K562 (cell line): Measurements from ENCODE around the gene CNPY4. TPM values are rescaled to one million over a fixed set of nuclear protein-coding genes. Genes with fewer than 3 reads are reported as not detected.

Experiments used
- DMBX1 ChIP-seq: fragments of 250-450 bp; sonication (Bioruptor Pico); IDR thresholded peaks from 2 replicates; pipeline ENCODE4 v1.8.0; 2022; ENCODE audit warnings: inconsistent platforms, mild to moderate bottlenecking, moderate library complexity, borderline replicate concordance
- FOXJ2 ChIP-seq: fragments of 200-800 bp; sonication (Bioruptor generic); IDR thresholded peaks from 2 replicates; pipeline ENCODE4 v1.6.1; 2016; ENCODE audit warnings: missing genetic modification characterization, missing compliant biosample characterization
- GTF2A2 ChIP-seq: IDR thresholded peaks from 2 replicates; pipeline ENCODE4 v1.6.1; 2016; ENCODE audit warnings: mild to moderate bottlenecking, missing genetic modification characterization, missing compliant biosample characterization
- HEY1 ChIP-seq: fragments of 250-450 bp; sonication (Bioruptor Pico); IDR thresholded peaks from 2 replicates; pipeline ENCODE4 v1.5.0; 2020; ENCODE audit warnings: mild to moderate bottlenecking, moderate library complexity, borderline replicate concordance
- HMG20A ChIP-seq: fragments of 450-650 bp; formaldehyde crosslinking; conservative IDR thresholded peaks from 2 replicates; pipeline ENCODE4 v1.4.0; 2020; ENCODE audit warnings: mild to moderate bottlenecking, mixed read lengths
- JUN ChIP-seq, 2 experiments: sonication (generic) in 1 of 2; formaldehyde crosslinking in 1 of 2; IDR thresholded peaks; 2 replicates each; pipeline versions ENCODE4 v1.6.1 to v1.8.0; 2012 to 2022; ENCODE audit warnings: borderline replicate concordance in 2 of 2, mild to moderate bottlenecking in 2 of 2, improper control_type of control experiment in 1 of 2, low read depth in 1 of 2, low read length in 1 of 2, missing genetic modification reagents in 1 of 2
- KDM5B ChIP-seq: fragments of 200-600 bp; sonication (generic); IDR thresholded peaks from 2 replicates; pipeline ENCODE4 v1.6.1; 2012; ENCODE audit warnings: low read depth, mild to moderate bottlenecking, moderate library complexity, low read length, control low read depth, inconsistent platforms; ENCODE audit not compliant: insufficient replicate concordance
- MCM3 ChIP-seq: fragments of 450-650 bp; IDR thresholded peaks from 2 replicates; pipeline ENCODE4 v1.6.1; 2016
- MTA2 ChIP-seq: fragments of 450-650 bp; IDR thresholded peaks from 2 replicates; pipeline ENCODE4 v1.6.1; 2016; ENCODE audit warnings: low read depth
- POLR2AphosphoS2 ChIP-seq: IDR thresholded peaks from 2 replicates; pipeline ENCODE4 v1.6.1; 2012; ENCODE audit warnings: low read length, improper control_type of control experiment
- PTTG1 ChIP-seq: fragments of 450-650 bp; IDR thresholded peaks from 2 replicates; pipeline ENCODE4 v1.6.1; 2016; ENCODE audit warnings: low read depth, mild to moderate bottlenecking, missing genetic modification characterization, missing compliant biosample characterization
- RAD51 ChIP-seq: fragments of 450-650 bp; IDR thresholded peaks from 2 replicates; pipeline ENCODE4 v1.7.1; 2016; ENCODE audit warnings: low read depth, mild to moderate bottlenecking, borderline replicate concordance
- TAF9B ChIP-seq: fragments of 450-650 bp; IDR thresholded peaks from 2 replicates; pipeline ENCODE4 v1.6.1; 2018; ENCODE audit warnings: mild to moderate bottlenecking; ENCODE audit not compliant: partially characterized antibody
- ZBTB8A ChIP-seq: fragments of 450-650 bp; IDR thresholded peaks from 2 replicates; pipeline ENCODE4 v1.6.1; 2018; ENCODE audit warnings: mild to moderate bottlenecking, moderate library complexity; ENCODE audit not compliant: partially characterized antibody
- ZNF165 ChIP-seq: fragments of 250-450 bp; sonication (Bioruptor Pico); IDR thresholded peaks from 2 replicates; pipeline ENCODE4 v1.4.0; 2020; ENCODE audit warnings: borderline replicate concordance
- ZNF263 ChIP-seq: sonication (generic); formaldehyde crosslinking; IDR thresholded peaks from 2 replicates; pipeline ENCODE4 v1.8.0; 2022; ENCODE audit warnings: mild to moderate bottlenecking, missing genetic modification reagents, borderline replicate concordance
- ZNF444 ChIP-seq: fragments of 250-450 bp; sonication (Bioruptor Pico); IDR thresholded peaks from 2 replicates; pipeline ENCODE4 v1.4.0; 2020; ENCODE audit warnings: mild to moderate bottlenecking, moderate library complexity
- polyA plus RNA-seq, 8 experiments: library from polyadenylated mRNA; depleted of rRNA in 4 of 8; stranded (reverse) in 5 of 8; unstranded in 3 of 8; fragments of >200 nt; fragmentation: Nextera tagmentation in 2 of 8; fragmentation: Illumina TruSeq in 1 of 8; extraction: Ambion mirVana in 2 of 8; extraction: Trizol in 1 of 8; gene quantifications; 2 replicates each; pipeline versions ENCODE4 v1.2.1 to v1.2.3, GENCODE V29; 2011 to 2014; ENCODE audit warnings: inconsistent platforms in 1 of 8, missing spikeins in 1 of 8
- total RNA-seq, 7 experiments: library from RNA; depleted of rRNA in 6 of 7; stranded (reverse); fragments of >200 nt in 6 of 7; fragmentation: Illumina TruSeq in 2 of 7; extraction: Trizol in 2 of 7; gene quantifications; 2 replicates each; pipeline versions ENCODE4 v1.2.1 to v1.2.3, GENCODE V29; 2011 to 2021; ENCODE audit warnings: low replicate concordance in 1 of 7
- TF ChIP-seq, protein P1 (sequence below): sonication (generic); formaldehyde crosslinking; IDR thresholded peaks from 2 replicates; pipeline ENCODE4 v1.5.0; 2020; ENCODE audit warnings: missing genetic modification reagents
- TF ChIP-seq, protein P2 (sequence below): sonication (generic); formaldehyde crosslinking; IDR thresholded peaks from 2 replicates; pipeline ENCODE4 v1.8.0; 2023; ENCODE audit warnings: mild to moderate bottlenecking, missing genetic modification reagents
- TF ChIP-seq, protein P3 (sequence below), 3 experiments: IDR thresholded peaks in 2 of 3; conservative IDR thresholded peaks in 1 of 3; 2 replicates each; pipeline ENCODE4 v1.5.1; 2011 to 2012; ENCODE audit warnings: low read length in 3 of 3, mild to moderate bottlenecking in 3 of 3, control low read depth in 2 of 3, improper control_type of control experiment in 1 of 3, inconsistent platforms in 1 of 3, low read depth in 1 of 3, mixed read lengths in 1 of 3, moderate library complexity in 1 of 3; ENCODE audit not compliant: insufficient read depth in 2 of 3

The CNPY4 gene
- total and polyA plus RNA-seq, 9 of the 15 experiments (the other 6 are each of a cell fraction or from before 2014, with no cell fraction given): 1.9 to 11.2 (median 7.0) TPM

DNA sequence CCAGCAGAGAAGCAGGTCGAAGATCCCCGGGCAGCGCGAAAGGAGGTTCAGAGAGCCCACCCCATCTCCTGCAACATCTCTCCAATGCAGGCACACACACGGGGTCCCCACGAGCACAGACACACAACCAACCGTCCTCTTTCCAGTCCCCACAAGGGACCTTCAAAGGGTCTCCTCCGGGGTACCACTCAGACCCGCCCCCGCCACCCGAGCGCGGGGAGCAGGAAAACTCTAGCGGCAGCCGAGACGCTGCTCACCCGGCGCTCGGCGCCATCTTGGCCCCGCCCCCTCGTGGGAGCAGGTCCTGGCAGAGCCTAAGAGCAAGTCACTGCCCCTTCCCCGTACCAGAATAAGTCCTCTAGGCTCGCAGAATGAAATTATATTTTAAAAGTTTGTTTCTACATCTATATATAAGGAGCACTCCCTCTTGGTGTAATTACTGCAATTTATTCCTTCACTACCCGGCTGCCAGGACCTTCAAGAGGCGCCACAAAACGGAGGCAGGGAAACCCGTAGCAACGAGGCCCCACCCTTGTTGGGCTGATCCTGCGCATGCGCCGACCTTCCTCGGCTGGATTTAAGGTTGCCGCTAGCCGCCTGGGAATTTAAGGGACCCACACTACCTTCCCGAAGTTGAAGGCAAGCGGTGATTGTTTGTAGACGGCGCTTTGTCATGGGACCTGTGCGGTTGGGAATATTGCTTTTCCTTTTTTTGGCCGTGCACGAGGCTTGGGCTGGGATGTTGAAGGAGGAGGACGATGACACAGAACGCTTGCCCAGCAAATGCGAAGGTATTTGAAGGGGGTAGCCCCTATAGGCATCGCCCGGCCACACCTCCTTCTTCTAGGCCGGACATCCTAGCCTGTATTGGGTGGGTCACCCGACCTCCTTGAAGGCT, at the start of gene CNPY4, which contains the start of gene TAF6 (continued):
- TF ChIP-seq GTF2A2 (tag): 0 out of 2 replicates have a peak, but pooled peaks have one; percentile 76
- TF ChIP-seq JUN (IDR thresholded peaks at IDR 0.05; ENCODE audit: borderline replicate concordance, low read depth, low read length): 0 out of 2 replicates have a peak, but pooled peaks have one; percentile 55
- no peak for TF ChIP-seq JUN (CRISPR knock-in tag; IDR thresholded peaks at IDR 0.05; ENCODE audit: borderline replicate concordance)
- no peak for TF ChIP-seq ZBTB8A
- TF ChIP-seq, protein P1, sequence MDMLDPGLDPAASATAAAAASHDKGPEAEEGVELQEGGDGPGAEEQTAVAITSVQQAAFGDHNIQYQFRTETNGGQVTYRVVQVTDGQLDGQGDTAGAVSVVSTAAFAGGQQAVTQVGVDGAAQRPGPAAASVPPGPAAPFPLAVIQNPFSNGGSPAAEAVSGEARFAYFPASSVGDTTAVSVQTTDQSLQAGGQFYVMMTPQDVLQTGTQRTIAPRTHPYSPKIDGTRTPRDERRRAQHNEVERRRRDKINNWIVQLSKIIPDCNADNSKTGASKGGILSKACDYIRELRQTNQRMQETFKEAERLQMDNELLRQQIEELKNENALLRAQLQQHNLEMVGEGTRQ: no peak
- peak; percentile 91 for TF ChIP-seq FOXJ2 (tag)
- TF ChIP-seq RAD51: peak; percentile 85
- 0 out of 2 replicates have a peak, but pooled peaks have one; percentile 10 for TF ChIP-seq MTA2
- TF ChIP-seq HEY1: 0 out of 2 replicates have a peak, but pooled peaks have one; percentile 6
- TF ChIP-seq ZNF444 (CRISPR knock-in tag): 0 out of 2 replicates have a peak, but pooled peaks have one; percentile 53
- TF ChIP-seq POLR2AphosphoS2: peak; percentile 66; the same call in 1 of the 2 replicates
- TF ChIP-seq ZNF165 (CRISPR knock-in tag): peak; percentile 75; the same call in 1 of the 2 replicates
- TF ChIP-seq ZNF263 (CRISPR knock-in tag): no peak
- TF ChIP-seq HMG20A (CRISPR knock-in tag): 0 out of 2 replicates have a peak, but pooled peaks have one; percentile 61
- TF ChIP-seq, protein P2, sequence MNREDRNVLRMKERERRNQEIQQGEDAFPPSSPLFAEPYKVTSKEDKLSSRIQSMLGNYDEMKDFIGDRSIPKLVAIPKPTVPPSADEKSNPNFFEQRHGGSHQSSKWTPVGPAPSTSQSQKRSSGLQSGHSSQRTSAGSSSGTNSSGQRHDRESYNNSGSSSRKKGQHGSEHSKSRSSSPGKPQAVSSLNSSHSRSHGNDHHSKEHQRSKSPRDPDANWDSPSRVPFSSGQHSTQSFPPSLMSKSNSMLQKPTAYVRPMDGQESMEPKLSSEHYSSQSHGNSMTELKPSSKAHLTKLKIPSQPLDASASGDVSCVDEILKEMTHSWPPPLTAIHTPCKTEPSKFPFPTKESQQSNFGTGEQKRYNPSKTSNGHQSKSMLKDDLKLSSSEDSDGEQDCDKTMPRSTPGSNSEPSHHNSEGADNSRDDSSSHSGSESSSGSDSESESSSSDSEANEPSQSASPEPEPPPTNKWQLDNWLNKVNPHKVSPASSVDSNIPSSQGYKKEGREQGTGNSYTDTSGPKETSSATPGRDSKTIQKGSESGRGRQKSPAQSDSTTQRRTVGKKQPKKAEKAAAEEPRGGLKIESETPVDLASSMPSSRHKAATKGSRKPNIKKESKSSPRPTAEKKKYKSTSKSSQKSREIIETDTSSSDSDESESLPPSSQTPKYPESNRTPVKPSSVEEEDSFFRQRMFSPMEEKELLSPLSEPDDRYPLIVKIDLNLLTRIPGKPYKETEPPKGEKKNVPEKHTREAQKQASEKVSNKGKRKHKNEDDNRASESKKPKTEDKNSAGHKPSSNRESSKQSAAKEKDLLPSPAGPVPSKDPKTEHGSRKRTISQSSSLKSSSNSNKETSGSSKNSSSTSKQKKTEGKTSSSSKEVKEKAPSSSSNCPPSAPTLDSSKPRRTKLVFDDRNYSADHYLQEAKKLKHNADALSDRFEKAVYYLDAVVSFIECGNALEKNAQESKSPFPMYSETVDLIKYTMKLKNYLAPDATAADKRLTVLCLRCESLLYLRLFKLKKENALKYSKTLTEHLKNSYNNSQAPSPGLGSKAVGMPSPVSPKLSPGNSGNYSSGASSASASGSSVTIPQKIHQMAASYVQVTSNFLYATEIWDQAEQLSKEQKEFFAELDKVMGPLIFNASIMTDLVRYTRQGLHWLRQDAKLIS (CRISPR knock-in tag): peak; percentile 84
- no peak for TF ChIP-seq MCM3
- no peak for TF ChIP-seq PTTG1 (tag)
- peak; percentile 94 for TF ChIP-seq KDM5B
- TF ChIP-seq, protein P3, sequence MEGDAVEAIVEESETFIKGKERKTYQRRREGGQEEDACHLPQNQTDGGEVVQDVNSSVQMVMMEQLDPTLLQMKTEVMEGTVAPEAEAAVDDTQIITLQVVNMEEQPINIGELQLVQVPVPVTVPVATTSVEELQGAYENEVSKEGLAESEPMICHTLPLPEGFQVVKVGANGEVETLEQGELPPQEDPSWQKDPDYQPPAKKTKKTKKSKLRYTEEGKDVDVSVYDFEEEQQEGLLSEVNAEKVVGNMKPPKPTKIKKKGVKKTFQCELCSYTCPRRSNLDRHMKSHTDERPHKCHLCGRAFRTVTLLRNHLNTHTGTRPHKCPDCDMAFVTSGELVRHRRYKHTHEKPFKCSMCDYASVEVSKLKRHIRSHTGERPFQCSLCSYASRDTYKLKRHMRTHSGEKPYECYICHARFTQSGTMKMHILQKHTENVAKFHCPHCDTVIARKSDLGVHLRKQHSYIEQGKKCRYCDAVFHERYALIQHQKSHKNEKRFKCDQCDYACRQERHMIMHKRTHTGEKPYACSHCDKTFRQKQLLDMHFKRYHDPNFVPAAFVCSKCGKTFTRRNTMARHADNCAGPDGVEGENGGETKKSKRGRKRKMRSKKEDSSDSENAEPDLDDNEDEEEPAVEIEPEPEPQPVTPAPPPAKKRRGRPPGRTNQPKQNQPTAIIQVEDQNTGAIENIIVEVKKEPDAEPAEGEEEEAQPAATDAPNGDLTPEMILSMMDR (IDR thresholded peaks at IDR 0.05 in 2 of 3, conservative IDR thresholded peaks at IDR 0.05 in 1 of 3; ENCODE audit: insufficient read depth in 2 of 3, low read depth in 1 of 3, low read length in 3 of 3): no peak; a peak in 1 of 6 replicates
- peak; percentile 100 for TF ChIP-seq TAF9B
- TF ChIP-seq DMBX1 (CRISPR knock-in tag): 0 out of 2 replicates have a peak, but pooled peaks have one; percentile 16
